Ishikawa (cell line): ENCODE data around the gene ROBO1.

Source experiments
- CEBPB ChIP-seq: IDR thresholded peaks from 2 replicates; pipeline ENCODE4 v1.6.1; 2012
- CREB1 ChIP-seq: IDR thresholded peaks from 2 replicates; pipeline ENCODE4 v1.6.1; 2012; ENCODE audit warnings: low read depth
- EGR1 ChIP-seq: IDR thresholded peaks from 2 replicates; pipeline ENCODE4 v1.6.1; 2012
- EP300 ChIP-seq: IDR thresholded peaks from 2 replicates; pipeline ENCODE4 v1.6.1; 2012; ENCODE audit warnings: borderline replicate concordance
- FOXM1 ChIP-seq: IDR thresholded peaks from 2 replicates; pipeline ENCODE4 v1.6.1; 2012; ENCODE audit warnings: low read depth, borderline replicate concordance
- MAX ChIP-seq: IDR thresholded peaks from 2 replicates; pipeline ENCODE4 v1.6.1; 2012
- NFIC ChIP-seq: IDR thresholded peaks from 2 replicates; pipeline ENCODE4 v1.6.1; 2012
- RAD21 ChIP-seq: IDR thresholded peaks from 2 replicates; pipeline ENCODE4 v1.6.1; 2012; ENCODE audit warnings: low read depth
- REST ChIP-seq: IDR thresholded peaks from 2 replicates; pipeline ENCODE4 v1.6.1; 2012; ENCODE audit warnings: low read depth, mild to moderate bottlenecking
- TAF1 ChIP-seq: IDR thresholded peaks from 2 replicates; pipeline ENCODE4 v1.6.1; 2012; ENCODE audit warnings: low read depth, mild to moderate bottlenecking
- TCF12 ChIP-seq: IDR thresholded peaks from 2 replicates; pipeline ENCODE4 v1.6.1; 2012; ENCODE audit warnings: low read depth
- TEAD4 ChIP-seq: IDR thresholded peaks from 2 replicates; pipeline ENCODE4 v1.6.1; 2012
- YY1 ChIP-seq: IDR thresholded peaks from 2 replicates; pipeline ENCODE4 v1.6.1; 2012; ENCODE audit warnings: low read depth
- ZBTB7A ChIP-seq: IDR thresholded peaks from 2 replicates; pipeline ENCODE4 v1.6.1; 2012; ENCODE audit warnings: low read depth
- TF ChIP-seq, protein P1 (sequence below): IDR thresholded peaks from 2 replicates; pipeline ENCODE4 v1.6.1; 2012

Gene ROBO1

DNA sequence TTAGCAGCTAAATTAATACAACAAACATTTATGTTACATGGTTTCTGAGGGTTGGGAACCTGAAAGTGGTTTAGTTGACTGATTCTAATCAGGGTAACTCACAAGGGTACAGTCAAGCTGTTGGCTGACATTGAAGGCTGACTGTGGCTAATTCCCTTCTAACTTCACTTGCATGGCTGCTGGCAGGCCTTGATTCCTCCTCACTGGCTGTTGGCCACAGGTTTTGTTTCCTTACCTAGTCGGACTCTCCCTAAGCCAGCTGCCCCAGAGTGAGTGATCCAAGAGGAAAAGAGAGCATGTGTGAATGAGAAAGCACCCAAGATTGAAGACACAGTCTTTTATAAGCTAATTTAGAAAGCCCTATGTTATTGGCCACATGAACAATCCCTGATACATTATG lies 700.1 kb downstream of the ROBO1 start:
- TF ChIP-seq, protein P1, sequence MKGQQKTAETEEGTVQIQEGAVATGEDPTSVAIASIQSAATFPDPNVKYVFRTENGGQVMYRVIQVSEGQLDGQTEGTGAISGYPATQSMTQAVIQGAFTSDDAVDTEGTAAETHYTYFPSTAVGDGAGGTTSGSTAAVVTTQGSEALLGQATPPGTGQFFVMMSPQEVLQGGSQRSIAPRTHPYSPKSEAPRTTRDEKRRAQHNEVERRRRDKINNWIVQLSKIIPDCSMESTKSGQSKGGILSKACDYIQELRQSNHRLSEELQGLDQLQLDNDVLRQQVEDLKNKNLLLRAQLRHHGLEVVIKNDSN = no peak
- TF ChIP-seq FOXM1 = no peak
- no peak for TF ChIP-seq CEBPB
- TF ChIP-seq REST = no peak
- TF ChIP-seq TEAD4 = no peak
- TF ChIP-seq YY1 = no peak
- TF ChIP-seq EP300 = no peak
- no peak for TF ChIP-seq TCF12
- TF ChIP-seq ZBTB7A = no peak
- no peak for TF ChIP-seq MAX
- no peak for TF ChIP-seq RAD21
- no peak for TF ChIP-seq EGR1
- TF ChIP-seq CREB1 = no peak
- no peak for TF ChIP-seq TAF1

GRCh38 chr3:79066481-79066880 lies 701.3 kb downstream of the ROBO1 start:
- TF ChIP-seq EP300 (no peak), TCF12 (no peak), ZBTB7A (no peak), RAD21 (no peak), TAF1 (no peak), FOXM1 (no peak), CREB1 (no peak), MAX (no peak), EGR1 (no peak), NFIC (no peak), YY1 (no peak), CEBPB (no peak), REST (no peak), TEAD4 (no peak)
- TF ChIP-seq, protein P1 = no peak

- no peak for TF ChIP-seq MAX
- TF ChIP-seq YY1 = no peak
- TF ChIP-seq CEBPB = no peak
- no peak for TF ChIP-seq EP300
- TF ChIP-seq REST = no peak
- TF ChIP-seq NFIC = no peak
- no peak for TF ChIP-seq FOXM1
- TF ChIP-seq, protein P1 = no peak
- no peak for TF ChIP-seq RAD21
- no peak for TF ChIP-seq EGR1
- no peak for TF ChIP-seq TEAD4
- no peak for TF ChIP-seq CREB1
- TF ChIP-seq ZBTB7A = no peak
- no peak for TF ChIP-seq TCF12
- no peak for TF ChIP-seq TAF1
These were observed 704.2 kb downstream of the ROBO1 start for GRCh38 chr3:79063624-79064023.

DNA sequence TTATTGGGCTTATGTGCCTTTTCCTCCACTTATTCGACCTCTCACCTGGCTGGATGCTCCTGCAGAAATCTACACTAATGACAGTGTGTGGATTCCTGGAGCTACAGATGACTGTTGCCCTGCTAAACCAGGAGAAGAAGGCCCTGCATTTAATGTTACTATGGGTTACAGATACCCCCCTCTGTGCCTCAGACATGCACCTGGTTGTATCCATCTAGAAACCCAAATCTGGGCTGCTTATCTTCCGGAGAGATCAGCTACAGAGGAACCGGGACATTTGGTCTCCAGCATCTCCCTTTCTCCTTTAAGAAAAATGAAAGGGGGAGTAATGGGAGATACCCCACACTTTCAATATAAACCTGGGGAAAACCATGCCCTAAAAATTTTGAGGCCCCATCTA lies 710.0 kb downstream of the ROBO1 start:
- TF ChIP-seq REST (no peak), TCF12 (no peak), NFIC (no peak), FOXM1 (no peak), MAX (no peak)
